GM18502 (cell line): ENCODE data around the gene OGFOD3.

ENCODE experiments used
- ATAC-seq: cut with Tn5 transposase; IDR thresholded peaks from one replicate; pipeline ENCODE4 v1.9.1; 2021; ENCODE audit warnings: mild to moderate bottlenecking; ENCODE audit not compliant: unreplicated experiment, poor library complexity

The OGFOD3 gene

DNA sequence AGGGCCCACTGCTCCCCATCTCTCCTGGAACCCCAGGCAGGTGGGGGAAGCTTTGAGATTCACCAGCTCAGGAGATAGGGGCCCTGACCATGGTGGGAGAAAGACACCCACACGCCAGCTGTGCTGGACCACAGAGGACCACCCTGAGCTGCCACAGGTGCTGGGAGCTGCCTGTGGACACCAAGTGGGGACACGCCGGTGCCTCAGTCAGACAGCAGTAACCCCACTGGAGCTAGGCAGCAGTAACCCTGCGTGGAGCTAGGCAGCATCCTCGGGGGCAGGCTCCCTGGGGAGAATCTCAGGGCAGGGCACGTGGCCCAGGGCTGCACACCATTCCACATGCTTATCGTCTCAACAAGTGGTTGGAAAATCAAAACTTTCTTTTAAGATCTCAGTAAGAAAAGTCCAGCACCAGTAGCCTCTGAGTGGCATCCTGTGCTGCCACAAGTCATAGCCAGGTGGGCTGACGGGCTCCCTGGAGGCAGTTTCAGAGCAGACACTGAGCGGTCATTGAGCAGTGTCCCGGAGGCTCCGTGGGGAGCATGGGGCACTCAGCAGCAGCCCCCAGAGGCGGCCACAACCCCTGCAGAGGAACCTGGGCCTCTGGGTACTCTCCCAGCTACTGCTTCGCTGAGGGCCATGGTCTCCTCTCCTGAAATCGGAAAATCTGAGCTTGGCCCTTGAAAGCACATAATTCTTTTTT lies 8.2 kb downstream of the OGFOD3 start:
- no peak for ATAC-seq

DNA sequence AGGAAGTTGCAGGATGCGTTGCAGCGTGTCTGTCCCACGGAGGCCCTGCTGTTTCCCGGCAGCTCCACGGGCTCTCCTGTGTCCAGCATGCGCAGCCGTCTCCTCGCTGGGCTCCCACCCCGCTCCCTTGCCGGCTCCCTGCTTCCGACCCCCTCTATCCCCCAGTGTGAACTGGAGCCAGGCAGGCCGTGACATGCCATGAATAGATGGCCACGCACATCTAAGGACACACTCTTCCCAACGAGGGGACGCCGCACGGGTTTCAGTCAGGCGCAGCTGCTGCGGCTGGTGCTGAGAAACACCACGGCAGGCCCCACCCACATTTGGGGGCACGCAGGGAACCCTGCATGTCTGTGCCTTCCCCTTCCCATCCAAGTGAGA lies 9.5 kb downstream of the OGFOD3 start:
- ATAC-seq = no peak

DNA sequence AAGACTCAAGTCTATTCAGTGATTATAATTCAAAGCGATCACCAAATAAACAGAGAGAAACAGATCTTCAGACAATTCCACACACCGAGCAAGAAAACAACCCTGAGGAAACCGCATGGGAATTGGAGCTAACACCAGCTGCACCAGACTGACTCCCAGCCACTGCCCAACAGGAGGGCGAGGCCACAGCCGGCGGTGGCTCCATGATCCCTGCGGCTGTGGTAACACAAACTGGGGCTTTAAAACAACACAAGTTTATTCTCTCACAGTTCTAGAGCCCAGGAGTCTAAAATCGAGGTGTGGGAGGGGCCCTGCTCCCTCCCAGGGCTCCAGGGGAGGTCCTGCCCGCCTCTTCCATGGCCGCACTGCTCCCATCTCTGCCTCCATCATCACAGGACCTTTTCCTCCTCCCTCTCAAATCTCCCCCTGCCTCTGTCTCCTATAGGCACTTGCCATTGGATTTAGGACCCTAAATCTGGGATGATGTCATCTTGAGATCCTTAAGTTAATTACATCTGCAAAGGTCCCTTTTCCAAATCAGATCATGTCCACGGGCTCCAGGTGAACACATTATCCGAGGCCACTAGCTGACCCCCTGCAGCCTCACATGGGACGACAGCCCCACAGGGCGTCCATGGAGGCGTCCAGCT lies 10.0 kb downstream of the OGFOD3 start:
- ATAC-seq = no peak

DNA sequence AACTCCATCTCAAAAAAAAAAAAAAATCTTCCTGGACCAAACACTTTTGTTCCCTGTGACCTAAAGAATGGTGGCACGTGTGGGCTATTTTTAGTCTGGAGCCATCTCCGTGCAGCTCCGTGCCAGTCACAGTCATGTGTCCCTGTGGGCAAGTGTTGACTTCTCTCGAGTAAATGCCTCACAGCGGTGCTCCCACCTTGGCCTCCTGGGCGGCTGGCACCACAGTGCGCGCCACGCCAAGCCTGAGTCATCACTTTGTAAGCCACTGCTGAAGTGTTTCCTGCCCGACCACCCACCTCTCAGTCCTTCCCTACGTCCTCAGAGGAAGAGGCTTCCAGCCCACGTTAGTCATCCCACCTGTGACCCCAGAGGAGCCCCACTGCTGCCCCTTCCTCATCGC lies 11.1 kb downstream of the OGFOD3 start:
- ATAC-seq = no peak

DNA sequence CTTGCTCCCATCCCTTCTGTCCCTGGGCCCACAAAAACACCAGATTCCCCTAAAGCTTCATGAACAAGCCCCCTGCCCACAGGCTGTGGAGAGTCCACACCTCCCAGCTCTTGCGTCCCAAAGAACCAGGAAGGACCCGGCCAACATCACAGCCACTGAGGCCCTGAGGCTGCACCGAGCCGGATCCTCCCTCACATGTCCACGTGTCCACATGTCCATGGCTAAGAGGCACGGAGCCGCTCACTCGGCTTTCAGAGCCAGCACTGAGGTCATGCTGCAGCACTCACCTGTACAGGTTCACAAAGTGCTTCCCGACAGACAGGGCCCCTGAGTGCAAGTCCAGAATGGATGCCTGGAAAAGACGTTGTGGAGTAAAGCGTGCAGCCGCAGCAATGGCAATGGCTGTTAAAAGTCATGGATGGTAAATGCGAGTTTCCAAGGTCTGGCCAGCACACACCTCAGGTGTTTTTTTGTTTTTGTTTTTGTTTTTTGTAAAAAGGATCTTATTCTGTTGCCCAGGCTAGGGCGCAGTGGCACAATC lies 12.2 kb downstream of the OGFOD3 start:
- ATAC-seq = no peak

DNA sequence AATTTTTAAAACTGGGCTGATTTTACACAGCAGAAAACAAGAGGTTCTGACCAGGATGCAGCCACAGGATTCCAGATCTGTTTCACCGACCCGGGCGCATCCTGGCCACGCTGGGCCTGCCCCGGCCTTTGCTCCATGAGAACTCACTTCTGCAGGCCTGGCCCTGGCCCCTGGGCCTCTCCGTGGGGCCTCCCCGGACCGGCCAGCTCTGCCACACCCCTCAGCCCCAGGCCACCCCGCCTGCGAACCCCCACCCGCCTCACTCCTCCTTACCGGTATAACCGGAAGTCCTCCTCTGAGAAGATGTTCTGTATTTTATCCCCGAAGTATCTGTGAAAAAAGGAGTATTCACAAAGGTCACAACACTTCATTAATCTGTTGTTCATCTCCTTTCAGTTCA lies 13.3 kb downstream of the OGFOD3 start:
- ATAC-seq = no peak

DNA sequence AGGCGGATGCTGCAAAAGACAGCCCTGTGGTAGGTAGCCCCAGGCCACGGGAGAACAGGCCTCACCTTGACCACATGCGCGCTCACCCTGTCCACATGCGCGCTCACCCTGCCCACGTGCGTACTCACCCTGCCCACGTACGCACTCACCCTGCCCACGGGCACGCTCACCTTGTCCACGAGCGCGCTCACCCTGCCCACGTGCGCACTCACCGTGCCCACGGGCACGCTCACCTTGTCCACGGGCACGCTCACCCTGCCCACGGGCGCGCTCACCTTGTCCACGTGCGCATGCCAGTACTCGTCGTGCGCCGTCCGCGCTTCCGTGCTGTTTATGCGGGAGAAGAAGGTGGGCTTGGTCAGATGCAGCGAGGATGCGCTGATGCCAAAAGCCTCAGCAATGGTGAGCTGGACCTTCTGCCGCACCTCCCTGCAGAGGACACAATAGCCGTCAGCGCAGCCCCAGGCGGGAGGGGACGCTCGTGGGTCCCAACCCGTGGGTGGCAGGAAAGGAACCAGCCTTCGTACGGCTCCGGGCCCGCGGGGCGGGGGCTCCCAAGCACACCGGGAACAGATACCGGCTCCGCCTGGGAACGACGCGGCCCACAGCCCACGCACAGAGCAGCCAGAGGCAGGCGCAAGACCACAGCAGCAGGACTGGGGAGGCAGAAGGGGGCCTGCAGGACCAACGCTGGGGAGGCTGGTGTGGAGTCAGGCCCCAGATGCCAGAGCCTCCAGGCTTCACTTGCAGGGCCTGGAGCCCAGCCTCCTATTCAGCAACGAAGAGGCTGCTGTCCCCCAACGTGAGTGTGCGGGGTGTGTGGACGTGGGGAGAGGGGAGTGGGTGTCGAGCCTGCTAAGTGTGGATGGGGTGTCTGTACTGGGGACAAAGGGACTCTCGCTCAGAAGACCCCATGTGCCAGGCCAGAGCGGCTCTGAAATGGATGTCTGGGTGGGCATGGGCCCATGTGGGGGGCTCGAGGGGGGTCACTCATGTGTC lies 14.4 kb downstream of the OGFOD3 start:
- ATAC-seq = no peak

DNA sequence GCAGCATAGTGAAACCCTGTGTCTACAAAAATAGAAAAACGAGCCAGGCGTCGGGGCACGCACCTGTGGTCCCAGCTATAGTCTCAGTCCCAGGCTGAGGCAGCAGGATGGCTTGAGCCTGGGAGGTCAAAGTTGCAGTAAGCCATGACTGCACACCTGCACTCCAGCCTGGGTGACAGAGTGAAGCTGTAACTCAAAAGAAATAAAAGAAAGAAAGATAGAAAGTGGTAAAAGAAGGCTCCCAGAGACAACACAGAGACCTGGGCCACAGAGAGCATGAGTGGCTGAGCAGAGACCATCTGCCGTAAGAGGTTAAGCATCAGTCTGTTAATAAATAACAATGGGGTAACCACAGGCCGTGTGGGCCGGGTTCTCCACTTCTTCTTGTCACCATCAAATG lies 15.5 kb downstream of the OGFOD3 start:
- ATAC-seq = no peak

DNA sequence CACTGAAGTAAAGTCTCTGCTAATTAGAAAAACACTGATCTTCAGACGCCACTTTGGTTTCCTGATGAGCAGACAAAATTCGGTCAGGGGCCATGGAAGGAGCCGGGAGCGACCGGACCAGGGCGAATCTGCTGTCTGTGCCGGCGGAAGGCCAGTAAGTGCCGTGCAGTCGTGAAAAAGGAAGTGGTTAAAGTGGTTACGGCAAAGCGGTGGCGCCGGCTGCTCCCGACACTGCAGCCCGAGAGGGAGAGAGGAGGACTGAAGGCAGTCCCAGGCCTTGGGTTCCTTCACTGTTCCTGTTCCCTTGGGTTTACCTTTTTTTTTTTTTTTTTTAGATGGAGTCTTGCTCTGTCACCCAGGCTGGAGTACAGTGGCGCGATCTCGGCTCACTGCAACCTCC lies 17.6 kb downstream of the OGFOD3 start:
- ATAC-seq = no peak

DNA sequence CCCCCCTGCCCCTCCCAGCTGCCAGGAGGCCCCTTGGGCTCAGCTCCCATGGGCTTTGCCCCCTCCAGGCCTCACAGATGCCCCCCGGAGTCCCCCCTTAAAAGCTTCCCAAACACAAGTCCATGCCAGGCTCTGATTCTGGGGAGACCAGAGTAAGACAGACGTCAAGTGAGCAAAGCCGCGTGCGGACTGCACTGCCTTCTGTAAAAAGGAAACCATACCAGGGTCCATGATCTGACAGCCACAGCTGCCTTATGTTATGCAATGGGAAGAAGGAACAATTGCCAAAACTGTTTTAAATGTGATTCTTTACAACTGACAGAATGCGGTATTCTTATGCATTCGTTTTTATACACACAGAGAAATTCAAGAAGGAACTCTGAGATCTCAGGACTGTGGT lies 18.2 kb downstream of the OGFOD3 start:
- no peak for ATAC-seq

DNA sequence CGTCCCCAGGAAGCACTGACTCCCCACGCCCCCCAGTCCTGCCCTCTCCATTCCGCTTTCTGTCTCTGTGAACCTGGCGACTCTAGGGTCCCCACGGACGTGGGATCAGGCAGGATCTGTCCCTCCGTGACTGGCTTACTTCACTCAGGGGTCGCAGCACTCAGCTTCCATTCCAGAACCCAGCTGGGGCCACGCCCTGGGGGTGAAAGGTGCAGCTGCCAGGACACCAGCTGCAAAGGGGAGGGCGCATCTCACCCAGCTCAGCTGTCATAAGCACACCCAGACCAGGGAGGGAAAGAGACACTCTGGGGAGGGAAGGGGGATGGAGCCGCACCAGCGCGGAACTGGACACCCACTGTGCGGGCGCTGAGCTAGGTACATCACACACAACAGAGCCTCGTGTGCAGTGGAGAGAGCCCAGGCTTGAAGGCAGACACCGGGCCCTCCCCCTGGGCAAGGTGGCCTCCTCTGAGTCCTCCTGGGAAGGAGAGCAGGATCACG lies 18.7 kb downstream of the OGFOD3 start:
- ATAC-seq = no peak

DNA sequence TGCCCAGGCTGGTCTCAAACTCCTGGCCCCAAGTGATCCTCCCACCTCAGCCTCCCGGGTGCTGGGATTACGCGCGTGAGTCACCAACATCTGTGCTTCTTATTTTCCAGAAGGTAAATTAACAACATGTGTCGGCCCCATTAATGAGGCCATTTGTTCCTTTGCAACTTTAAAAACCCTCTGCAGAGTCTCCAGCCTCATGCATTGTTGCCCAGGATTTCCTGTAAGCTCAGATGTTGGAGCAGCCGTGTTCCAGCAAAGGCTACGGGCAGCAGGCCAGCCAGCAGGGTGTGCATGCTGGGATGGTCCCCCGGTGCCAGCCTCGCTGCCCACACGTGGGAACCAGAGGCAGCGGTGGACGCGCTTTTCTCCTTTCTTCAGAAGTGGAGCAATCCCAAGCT lies 19.3 kb downstream of the OGFOD3 start:
- no peak for ATAC-seq

DNA sequence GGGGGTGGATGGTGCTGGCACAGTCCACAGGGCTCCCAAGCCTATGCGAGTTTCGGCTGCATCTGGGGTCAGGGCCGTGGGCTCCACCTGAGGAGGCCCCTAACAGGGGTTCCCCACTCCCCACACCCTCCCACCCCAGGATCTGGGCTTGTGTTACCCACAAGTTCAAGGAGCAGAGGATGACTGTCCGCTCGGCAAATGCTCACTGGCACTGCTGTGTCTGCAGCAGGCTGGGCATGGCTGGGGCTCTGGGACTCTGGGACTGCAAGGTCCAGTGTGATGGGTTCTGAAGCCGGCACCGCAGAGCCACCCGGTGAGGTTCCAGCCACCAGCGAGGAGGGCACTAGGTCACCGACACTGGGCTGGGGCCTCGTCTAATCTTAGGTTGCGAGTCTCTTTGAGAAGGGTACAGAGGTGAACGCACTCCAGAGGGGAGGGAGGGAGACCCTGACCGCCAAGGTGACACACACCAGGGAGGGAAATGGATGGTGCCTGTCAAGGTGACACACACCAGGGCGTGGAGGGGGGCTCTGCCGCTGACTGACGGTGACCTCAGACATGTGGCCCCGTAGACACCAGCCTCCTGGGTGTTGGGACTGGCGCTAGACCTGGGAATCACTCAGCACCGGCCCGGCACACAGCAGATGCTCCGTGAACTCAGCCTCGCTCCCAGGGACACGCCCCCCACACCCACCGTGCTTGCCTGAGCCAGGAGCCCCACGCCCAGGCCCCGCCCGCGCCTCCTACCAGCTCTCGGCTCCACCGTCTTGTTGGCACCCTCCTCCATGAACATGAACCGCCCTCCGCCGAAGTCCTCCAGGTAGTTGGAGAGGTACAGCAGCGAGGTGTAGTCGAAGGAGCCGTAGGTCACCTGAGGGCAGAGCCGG lies 20.7 kb downstream of the OGFOD3 start:
- ATAC-seq = no peak

DNA sequence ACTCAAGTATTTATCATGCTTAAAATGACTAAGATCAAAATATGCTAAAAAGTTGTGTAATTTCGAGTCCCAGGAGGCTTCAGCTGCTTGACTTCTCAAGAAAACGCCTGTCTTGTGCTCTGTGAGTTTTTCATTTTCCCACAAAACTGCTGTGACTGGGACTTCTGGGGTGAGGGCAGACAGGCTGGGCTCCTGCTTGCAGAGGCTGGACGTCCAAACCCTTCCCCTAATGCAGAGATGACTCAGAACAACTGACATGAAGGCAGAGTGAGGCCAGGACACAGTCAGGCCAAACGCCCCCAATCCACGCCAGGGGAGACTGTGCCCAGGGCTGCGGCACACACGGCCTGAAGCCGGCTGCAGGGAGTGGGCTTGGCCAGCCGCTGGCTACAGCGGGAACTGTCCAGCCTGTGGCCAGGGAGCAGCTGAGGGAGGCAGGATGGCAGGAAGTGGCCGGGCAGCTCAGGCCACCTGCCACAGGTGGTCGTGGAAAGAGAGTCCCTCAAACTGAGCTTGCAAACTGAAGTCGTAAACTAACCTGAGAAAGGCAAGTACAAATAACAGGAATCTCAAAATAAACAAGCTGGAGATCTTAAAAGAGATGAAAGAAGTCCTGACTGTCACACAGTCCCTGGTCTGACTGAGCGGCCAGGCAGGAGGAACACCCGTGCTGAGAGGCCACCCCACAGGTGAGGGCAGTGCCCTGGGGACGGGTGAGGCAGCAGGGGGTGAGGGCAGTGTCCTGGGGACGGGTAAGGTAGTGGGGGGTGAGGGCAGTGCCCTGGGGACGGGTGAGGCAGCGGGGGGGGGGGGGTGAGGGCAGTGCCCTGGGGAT lies 21.6 kb downstream of the OGFOD3 start:
- ATAC-seq = no peak

DNA sequence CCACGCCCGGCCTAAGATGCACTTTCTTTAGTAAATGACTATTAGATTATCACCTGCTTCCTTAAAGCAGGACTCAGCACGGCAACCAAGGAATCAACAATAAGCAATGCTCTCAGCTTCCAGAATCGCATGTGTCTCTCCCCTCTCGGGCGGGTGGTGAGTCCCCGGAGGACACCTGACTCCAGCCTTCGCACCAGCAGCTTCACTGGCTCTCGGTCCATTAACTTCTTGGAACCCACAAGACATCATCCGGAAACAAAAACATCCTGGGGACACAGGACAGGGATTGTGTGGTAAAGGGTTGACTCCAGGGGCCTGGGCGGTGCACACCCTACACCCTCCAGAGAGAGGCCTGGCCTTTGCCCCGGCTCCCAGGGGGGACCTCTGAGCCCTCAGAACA lies 24.1 kb downstream of the OGFOD3 start:
- ATAC-seq = no peak

DNA sequence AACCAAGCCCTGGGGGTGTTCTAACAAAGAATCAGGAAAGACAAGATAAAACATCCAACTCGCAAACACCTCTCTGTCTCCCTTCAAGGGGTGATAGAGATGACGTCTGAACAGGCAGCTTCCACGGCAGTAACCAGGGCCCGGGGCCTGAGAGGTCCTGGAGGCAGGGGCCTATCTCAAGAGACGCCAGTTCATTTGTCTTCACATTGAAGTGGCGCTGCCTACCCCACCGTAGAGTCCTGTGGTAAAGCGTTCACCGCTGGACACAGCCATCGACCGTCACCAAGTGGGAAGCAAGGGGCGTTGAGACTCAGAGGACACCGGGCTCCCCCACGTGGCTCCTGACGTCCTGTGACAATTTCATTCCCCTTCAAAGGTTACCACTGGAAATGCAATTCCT lies 25.4 kb downstream of the OGFOD3 start:
- no peak for ATAC-seq

DNA sequence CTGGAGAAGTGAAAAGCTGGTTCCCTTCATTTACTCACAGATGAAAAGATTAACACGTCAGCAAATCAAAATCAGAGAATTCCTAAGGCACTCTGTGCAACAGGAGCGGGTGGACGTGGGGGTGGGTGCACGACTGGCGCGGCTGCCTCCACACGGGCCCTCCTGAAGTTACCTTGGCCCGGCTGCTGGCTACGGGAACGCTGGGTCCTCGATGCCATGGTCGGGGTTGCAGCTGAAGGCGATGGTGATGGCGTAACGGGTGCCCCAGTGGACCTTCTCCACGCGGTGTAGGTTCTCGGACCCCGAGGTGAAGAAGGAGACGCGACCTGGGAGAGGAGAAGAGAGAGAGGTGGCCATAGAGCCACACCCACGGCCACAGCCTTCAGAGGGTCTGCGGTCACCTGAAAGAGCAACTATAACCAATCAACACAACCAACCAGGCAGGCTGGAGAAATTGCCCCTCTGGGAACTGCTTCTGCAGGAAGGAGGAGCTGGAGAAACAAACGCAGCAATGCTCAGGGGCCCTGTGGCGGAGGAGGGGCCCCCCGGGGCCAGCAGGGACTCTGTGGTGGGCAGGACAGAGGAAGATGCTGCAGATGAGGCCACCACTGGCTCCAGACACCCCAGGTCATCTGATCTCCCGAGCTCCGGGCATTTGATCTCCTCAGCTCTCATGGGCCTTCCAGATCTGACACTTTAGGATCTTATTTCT lies 26.0 kb downstream of the OGFOD3 start:
- no peak for ATAC-seq

DNA sequence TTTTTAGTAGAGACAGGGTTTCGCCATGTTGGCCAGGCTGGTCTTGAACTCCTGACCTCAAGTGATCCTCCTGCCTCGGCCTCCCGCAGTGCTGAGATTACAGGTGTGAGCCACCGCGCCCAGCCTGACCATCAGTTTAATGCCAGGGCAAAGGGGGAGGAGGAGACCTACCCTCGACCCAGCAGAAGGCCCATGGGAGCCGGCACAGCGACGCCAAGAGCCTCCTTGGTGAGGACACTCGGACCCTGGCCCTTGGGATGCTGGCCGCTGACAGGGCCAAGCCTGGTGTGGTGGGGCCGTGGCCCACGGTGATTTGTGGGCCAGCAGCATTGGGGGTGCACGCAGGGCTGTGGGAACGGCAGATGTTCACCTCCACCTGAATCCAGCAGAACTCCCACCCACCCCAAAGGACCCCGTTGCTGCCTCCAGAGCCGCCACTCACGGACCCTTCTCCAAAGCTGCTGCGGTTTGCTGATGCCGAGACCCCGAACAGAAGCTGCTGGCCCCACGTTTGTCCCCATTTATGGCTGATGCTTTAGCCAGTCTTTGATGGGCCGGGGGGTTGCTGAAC lies 26.8 kb downstream of the OGFOD3 start:
- ATAC-seq = no peak
